Mammary epithelial cell (primary cell): Measurements from ENCODE around the gene LIMK2.

Experiments used
- CTCF ChIP-seq, 2 donors: IDR thresholded peaks in 1 of 2; conservative IDR thresholded peaks in 1 of 2; 2 replicates each; pipeline ENCODE4 v1.5.1; 2011 to 2012; ENCODE audit warnings: inconsistent platforms in 2 of 2, low read length in 2 of 2, mild to moderate bottlenecking in 2 of 2, control low read depth in 1 of 2, low read depth in 1 of 2; ENCODE audit not compliant: insufficient read depth in 1 of 2; ENCODE audit errors: extremely low read depth in 1 of 2
- EZH2 ChIP-seq: IDR thresholded peaks from 2 replicates; pipeline ENCODE4 v1.6.1; 2012; ENCODE audit warnings: low read length, inconsistent platforms, borderline replicate concordance

- no peak for TF ChIP-seq CTCF (conservative IDR thresholded peaks at IDR 0.05 in 1 of 2, IDR thresholded peaks at IDR 0.05 in 1 of 2; ENCODE audit: extremely low read depth in 1 of 2, insufficient read depth in 1 of 2, low read depth in 1 of 2, low read length in 2 of 2)
- TF ChIP-seq EZH2 = no peak
These were observed 70.8 kb downstream of the LIMK2 start for GRCh38 chr22:31282748-31283468.
